ENCODE data around the gene NES.
A peak's percentile ranks its signal among the peaks of the same experiment; 100 is the strongest.

NES gene

DNA sequence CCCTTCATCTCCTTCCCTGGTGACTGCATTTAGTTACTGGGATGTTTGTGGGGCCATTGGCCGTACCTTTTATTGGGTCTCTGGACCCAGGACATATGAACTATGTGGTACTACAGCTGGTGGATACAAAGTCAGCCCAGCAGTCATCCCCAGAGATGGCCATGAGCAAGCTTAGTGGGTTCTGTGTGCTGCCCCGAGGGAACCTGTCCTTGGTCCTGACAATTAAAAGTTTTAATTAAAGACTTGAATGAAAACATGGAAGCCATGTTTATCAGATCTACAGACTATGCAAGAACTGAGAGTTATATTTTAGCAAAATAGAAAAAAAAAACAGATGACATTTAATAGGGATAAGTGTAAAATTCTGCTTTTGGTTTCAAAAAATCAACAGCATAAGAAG, 2.8 kb upstream of the NES start:
- TF ChIP-seq, protein P1, sequence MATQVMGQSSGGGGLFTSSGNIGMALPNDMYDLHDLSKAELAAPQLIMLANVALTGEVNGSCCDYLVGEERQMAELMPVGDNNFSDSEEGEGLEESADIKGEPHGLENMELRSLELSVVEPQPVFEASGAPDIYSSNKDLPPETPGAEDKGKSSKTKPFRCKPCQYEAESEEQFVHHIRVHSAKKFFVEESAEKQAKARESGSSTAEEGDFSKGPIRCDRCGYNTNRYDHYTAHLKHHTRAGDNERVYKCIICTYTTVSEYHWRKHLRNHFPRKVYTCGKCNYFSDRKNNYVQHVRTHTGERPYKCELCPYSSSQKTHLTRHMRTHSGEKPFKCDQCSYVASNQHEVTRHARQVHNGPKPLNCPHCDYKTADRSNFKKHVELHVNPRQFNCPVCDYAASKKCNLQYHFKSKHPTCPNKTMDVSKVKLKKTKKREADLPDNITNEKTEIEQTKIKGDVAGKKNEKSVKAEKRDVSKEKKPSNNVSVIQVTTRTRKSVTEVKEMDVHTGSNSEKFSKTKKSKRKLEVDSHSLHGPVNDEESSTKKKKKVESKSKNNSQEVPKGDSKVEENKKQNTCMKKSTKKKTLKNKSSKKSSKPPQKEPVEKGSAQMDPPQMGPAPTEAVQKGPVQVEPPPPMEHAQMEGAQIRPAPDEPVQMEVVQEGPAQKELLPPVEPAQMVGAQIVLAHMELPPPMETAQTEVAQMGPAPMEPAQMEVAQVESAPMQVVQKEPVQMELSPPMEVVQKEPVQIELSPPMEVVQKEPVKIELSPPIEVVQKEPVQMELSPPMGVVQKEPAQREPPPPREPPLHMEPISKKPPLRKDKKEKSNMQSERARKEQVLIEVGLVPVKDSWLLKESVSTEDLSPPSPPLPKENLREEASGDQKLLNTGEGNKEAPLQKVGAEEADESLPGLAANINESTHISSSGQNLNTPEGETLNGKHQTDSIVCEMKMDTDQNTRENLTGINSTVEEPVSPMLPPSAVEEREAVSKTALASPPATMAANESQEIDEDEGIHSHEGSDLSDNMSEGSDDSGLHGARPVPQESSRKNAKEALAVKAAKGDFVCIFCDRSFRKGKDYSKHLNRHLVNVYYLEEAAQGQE (IDR thresholded peaks at IDR 0.05; ENCODE audit: low read depth) = peak; percentile 73
- TF ChIP-seq RAD21 (IDR thresholded peaks at IDR 0.05; ENCODE audit: low read depth) = no peak

DNA sequence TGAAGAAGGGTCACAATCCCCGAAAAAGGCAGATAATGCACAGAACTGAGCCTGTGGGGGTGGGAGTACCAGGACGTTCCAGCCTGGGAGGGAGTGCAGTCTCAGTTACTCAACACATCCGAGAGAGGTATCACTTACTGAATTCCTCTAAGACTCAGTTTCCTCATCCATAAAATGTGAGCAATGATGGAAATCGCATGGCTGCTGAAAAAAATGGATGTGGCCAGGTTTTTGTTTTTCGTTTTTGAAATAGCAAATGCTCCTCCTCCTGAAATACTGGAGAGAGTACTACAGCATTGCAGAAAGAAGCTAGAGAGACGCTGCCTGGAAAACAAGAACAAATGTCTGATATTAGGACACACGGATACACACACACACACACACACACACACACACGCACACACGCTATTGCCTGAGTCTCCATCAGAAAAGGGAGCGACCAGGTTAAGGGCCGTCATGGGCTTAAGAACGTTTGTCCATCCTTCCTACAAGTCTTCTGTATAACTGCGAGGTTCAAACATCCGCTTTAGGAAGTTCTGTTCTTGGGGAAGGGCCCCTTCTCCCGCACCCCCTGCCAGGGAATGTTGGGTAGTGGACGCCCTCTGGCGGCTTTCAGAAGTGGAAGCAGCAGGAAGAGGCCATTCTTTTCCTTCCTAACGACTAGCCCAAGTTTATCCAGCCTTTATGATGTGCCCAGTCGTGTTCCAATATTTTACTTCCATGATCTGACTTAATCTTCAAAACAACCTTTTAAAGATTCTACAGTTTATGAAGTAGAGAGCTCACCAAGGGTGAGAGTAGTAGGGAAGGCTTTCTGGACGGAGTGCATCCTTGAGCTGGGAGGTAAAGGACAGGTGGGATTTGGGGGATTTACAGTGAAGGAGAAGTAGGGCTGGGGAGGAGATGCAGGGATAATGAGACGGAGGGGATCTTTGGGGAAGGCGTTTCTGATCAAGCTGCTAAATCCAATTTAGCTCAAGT, 699 bp upstream of the NES start:
- TF ChIP-seq CREB1 (IDR thresholded peaks at IDR 0.05; ENCODE audit: low read depth) (no peak), EGR1 (IDR thresholded peaks at IDR 0.05) (no peak), TCF12 (IDR thresholded peaks at IDR 0.05; ENCODE audit: low read depth) (no peak), ZBTB7A (IDR thresholded peaks at IDR 0.05; ENCODE audit: low read depth) (0 out of 2 replicates have a peak, but pooled peaks have one; percentile 63), RAD21 (IDR thresholded peaks at IDR 0.05; ENCODE audit: low read depth) (peak; percentile 93), FOXM1 (IDR thresholded peaks at IDR 0.05; ENCODE audit: borderline replicate concordance, low read depth) (no peak), TEAD4 (IDR thresholded peaks at IDR 0.05) (peak; percentile 39; the same call in 1 of the 2 replicates), NFIC (IDR thresholded peaks at IDR 0.05) (no peak), TAF1 (IDR thresholded peaks at IDR 0.05; ENCODE audit: low read depth) (no peak), YY1 (IDR thresholded peaks at IDR 0.05; ENCODE audit: low read depth) (peak; percentile 45; the same call in 1 of the 2 replicates), CEBPB (IDR thresholded peaks at IDR 0.05) (no peak), EP300 (IDR thresholded peaks at IDR 0.05; ENCODE audit: borderline replicate concordance) (no peak)
- TF ChIP-seq, protein P2, sequence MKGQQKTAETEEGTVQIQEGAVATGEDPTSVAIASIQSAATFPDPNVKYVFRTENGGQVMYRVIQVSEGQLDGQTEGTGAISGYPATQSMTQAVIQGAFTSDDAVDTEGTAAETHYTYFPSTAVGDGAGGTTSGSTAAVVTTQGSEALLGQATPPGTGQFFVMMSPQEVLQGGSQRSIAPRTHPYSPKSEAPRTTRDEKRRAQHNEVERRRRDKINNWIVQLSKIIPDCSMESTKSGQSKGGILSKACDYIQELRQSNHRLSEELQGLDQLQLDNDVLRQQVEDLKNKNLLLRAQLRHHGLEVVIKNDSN (IDR thresholded peaks at IDR 0.05) = no peak
- TF ChIP-seq, protein P3, sequence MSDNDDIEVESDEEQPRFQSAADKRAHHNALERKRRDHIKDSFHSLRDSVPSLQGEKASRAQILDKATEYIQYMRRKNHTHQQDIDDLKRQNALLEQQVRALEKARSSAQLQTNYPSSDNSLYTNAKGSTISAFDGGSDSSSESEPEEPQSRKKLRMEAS (IDR thresholded peaks at IDR 0.05) = no peak
- TF ChIP-seq, protein P1 (IDR thresholded peaks at IDR 0.05; ENCODE audit: low read depth) = no peak

DNA sequence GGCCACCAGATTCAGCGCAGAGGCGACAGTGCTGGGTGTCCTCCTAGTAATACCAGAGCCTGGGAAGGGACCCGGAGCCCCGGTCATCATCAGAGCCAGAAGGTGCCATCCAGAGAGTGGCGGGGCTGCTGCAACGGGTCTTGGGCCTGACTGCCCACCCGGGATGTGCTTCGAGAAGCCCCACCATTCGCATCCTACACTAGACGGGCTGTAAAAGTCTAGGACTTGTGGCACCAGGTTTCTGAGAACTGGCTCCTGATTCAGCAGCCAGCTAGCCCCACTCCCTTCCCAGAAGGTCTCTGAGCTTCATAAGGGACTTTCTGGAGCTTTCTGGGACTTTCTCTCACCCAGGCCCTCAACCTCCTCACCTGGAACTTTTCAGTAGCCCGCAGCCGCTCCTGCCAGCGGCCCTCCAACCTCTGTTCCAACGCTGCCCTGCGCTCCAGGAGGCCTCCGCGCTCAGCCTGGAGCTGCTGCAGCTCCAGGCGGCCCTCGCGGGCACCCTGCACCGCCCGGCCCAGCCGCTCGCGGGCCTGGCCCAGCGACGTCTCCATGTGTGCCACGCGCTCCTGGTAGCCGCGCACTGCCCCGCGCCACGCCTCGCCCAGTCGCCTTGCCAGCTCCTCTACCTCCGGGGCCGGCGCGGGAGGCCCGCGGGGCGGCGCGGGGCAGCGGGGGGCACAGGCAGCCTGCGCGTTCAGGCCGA, 940 bp downstream of the NES start:
- TF ChIP-seq NFIC (IDR thresholded peaks at IDR 0.05) = no peak
- TF ChIP-seq FOXM1 (IDR thresholded peaks at IDR 0.05; ENCODE audit: borderline replicate concordance, low read depth) = no peak
- TF ChIP-seq TCF12 (IDR thresholded peaks at IDR 0.05; ENCODE audit: low read depth) = no peak
- TF ChIP-seq, protein P1 (IDR thresholded peaks at IDR 0.05; ENCODE audit: low read depth) = no peak
- no peak for TF ChIP-seq ZBTB7A (IDR thresholded peaks at IDR 0.05; ENCODE audit: low read depth)
- no peak for TF ChIP-seq TAF1 (IDR thresholded peaks at IDR 0.05; ENCODE audit: low read depth)
- no peak for TF ChIP-seq CEBPB (IDR thresholded peaks at IDR 0.05)
- no peak for TF ChIP-seq EP300 (IDR thresholded peaks at IDR 0.05; ENCODE audit: borderline replicate concordance)
- TF ChIP-seq EGR1 (IDR thresholded peaks at IDR 0.05) = no peak
- no peak for TF ChIP-seq RAD21 (IDR thresholded peaks at IDR 0.05; ENCODE audit: low read depth)
- TF ChIP-seq TEAD4 (IDR thresholded peaks at IDR 0.05) = no peak
- TF ChIP-seq, protein P2 (IDR thresholded peaks at IDR 0.05) = no peak
- TF ChIP-seq, protein P3 (IDR thresholded peaks at IDR 0.05) = no peak
- TF ChIP-seq YY1 (IDR thresholded peaks at IDR 0.05; ENCODE audit: low read depth) = no peak
- no peak for TF ChIP-seq CREB1 (IDR thresholded peaks at IDR 0.05; ENCODE audit: low read depth)

Measured in Ishikawa (cell line).